Measurements from ENCODE around the gene GNMT.

The GNMT gene

GRCh38 chr6:42960243-42961019, at the start of gene GNMT:
TSS of gene GNMT (plus strand) at chr6:42960754. CDS start at chr6:42960768, 14 bp downstream.
- DNase-seq (ENCODE audit: low read depth), result no peak

DNA sequence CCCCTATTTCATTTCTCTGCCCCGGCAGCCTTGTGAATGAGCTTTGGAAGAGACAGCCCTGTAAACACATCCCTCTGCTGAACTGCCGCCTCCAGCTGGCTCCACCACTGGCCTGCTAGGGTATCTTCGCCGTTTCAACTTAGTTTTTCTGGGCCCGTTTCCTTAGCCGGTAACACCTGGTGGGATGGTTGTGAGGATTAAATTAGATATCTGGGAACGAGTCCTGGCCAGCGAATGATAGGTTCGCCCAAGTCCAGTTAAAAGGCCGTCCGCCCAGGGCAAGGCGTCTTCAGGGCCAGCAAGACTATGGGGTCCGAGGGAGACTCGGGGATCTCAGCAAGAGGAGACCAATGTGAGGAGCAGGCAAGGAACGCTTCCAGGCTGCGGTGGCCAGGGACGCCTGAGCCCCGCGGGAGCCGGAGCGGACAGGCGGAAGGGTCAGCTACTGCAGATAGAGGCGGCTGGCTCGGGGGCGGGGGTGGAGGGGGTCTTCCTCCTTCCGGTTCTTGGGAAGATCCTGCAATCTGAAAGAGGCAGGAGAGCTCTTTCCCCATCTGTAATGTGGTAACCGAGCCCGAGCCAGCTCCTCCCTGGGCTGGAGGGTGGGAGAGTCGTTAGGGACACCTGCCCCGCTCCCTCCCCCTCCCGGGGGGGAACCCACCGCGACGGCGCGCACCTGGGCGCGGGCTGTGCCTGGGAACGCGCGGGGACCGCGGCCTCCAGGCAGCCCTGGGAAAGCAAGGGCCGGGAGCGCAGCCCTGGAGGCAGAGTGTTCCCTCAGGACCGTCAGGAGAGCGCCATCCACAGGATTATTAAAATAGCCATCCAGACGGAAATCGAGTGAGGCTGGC, 49.2 kb upstream of the GNMT start:
- no peak for DNase-seq (ENCODE audit: low read depth)

DNA sequence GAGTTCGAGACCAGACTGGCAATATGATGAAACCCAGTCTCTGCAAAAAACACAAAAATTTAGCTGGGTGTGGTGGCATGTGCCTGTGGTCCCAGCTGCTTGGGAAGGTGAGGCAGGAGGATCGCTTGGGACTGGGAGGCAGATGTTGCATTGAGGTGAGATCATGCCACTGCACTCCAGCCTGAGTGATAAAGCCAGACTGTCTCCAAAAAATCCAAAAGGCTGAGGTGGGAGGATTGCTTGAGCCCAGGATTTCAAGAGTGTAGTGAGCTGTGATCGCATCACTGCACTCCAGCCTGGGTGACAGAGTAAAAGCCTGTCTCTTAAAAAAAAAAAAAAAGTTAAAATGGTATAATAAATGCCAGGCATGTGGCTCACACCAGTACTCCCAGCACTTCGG, 46.0 kb upstream of the GNMT start:
- DNase-seq (ENCODE audit: low read depth), result no peak

DNA sequence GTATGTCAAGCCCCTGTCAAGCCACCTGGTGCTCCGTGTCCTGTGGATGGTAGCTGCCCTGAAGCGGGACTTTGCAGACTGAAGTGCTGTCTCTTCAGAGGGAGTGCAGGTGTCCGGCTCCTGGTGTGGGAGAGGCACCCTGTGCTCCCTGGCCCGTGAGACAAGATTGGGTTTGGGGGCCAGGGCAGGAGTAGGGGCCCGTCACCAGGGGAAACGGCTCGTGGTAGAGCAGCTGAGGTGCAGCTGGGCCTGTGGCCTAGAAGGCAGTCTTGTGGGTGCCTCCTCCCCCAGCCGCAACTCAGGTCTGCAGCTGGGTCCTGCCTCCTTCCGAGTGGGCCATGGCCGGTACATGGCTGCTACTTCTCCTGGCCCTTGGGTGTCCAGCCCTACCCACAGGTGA, 44.8 kb upstream of the GNMT start, which contains the start of gene PTCRA:
Gene PTCRA, plus strand, starts transcription at position 322 of the 400 bp plus-strand sequence. Its CDS starts 17 bp downstream, at position 339.
- no peak for DNase-seq (ENCODE audit: low read depth)

GRCh38 chr6:42916288-42916687, 44.3 kb upstream of the GNMT start:
- DNase-seq (ENCODE audit: low read depth), result no peak

DNA sequence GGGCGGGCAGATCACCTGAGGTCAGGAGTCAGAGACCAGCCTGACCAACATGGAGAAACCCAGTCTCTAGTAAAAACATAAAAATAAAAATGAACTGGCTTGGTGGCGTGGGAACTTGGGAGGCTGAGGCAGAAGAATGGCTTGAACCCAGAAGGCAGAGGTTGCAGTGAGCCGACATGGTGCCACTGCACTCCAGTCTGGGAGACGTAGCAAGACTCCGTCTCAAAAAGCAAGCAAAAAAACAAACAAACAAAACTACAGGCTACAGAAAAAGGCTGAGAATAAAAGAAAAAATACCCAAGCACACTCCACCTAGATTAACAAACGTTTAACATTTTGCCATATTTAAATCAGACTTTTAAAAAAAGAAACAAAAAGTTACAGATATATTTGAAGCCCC, 38.8 kb upstream of the GNMT start:
- no peak for DNase-seq (ENCODE audit: low read depth)

- no peak for DNase-seq (ENCODE audit: low read depth)
These were observed 36.9 kb upstream of the GNMT start for GRCh38 chr6:42923666-42924065.

DNA sequence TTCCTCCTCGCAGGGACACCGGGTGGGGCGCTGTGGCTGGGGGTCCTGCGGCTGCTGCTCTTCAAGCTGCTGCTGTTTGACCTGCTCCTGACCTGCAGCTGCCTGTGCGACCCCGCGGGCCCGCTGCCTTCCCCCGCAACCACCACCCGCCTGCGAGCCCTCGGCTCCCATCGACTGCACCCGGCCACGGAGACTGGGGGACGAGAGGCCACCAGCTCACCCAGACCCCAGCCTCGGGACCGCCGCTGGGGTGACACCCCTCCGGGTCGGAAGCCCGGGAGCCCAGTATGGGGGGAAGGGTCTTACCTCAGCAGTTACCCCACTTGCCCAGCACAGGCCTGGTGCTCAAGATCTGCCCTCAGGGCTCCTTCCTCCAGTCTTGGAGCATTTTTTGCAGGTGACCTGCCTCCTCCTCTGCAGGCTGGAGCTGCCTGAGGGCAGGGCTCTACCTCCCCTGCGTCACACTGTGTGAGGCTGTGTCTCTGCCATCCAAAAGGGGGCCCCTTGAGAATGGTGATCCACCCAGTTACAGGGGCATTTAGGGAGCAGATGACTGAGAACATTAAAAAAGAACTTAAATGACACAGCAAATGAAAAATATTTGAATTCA, 35.2 kb upstream of the GNMT start:
- DNase-seq (ENCODE audit: low read depth), result no peak

GRCh38 chr6:42928986-42929820, 31.4 kb upstream of the GNMT start, which contains the start of gene CNPY3:
TSS of gene CNPY3 (plus strand) at chr6:42929480. CDS start at chr6:42929571, 91 bp downstream.
- peak; percentile 90 for DNase-seq (ENCODE audit: low read depth)

- DNase-seq (ENCODE audit: low read depth), result peak; percentile 59
These were observed 30.7 kb upstream of the GNMT start for GRCh38 chr6:42929821-42930360.

DNA sequence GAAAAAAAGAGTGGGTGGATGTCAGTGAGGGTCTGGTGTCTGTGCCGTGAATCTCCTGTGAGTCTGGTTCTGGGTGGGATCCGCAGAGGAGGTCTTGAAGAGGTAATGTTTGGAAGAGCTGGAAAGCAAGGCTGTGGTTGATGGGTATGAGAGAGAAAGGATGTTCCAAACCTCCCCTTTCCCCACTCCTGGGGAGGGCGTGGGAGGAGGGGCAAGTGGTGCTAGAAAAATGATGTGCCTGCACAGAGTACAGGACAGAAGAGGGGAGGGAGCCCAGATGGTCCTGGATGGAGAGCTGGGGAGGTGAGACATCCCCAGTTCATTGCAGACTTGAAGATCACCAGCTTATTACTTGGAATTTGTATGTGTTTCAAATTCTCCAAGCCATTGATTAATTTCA, 28.1 kb upstream of the GNMT start:
- no peak for DNase-seq (ENCODE audit: low read depth)

DNA sequence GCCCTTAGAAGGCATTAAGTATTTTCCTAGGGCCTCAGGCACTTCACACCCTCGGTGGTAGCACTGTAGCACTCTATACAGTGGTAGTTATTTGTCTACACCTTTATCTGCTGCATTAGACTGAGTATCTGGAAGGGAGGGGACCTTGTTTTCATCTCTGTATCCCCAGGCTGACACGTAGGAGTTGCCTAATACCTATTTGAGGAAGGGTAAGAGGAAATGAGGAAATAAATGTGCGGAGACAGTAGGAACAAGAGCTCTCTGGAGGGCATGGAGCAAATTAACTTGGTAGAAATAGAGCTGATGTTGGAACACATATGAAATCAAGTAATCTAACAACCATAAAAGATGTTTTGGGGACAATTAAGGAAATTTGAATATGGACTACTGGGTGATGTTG, 27.3 kb upstream of the GNMT start:
- DNase-seq (ENCODE audit: low read depth), result no peak

- DNase-seq (ENCODE audit: low read depth), result no peak
These were observed 25.2 kb upstream of the GNMT start for GRCh38 chr6:42935322-42935721.

DNA sequence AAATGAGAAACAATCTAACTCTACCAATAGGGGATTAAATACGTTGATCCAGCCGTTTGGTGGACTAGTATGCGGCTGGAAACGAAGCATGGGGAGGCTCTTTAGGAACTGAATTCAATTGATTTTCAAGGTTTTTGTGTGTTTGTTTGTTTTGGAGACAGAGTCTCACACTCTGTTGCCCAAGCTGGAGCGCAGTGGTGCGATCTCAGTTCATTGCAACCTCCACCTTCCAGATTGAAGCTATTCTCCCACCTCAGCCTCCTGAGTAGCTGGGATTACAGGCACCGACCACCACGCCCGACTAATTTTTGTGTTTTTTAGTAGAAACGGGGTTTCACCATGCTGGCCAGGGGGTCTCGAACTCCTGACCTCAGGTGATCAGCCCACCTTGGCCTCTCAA, 24.2 kb upstream of the GNMT start:
- DNase-seq (ENCODE audit: low read depth), result no peak

- DNase-seq (ENCODE audit: low read depth), result no peak
These were observed 22.8 kb upstream of the GNMT start for GRCh38 chr6:42937548-42938427.

GRCh38 chr6:42938428-42938796, 22.1 kb upstream of the GNMT start:
- no peak for DNase-seq (ENCODE audit: low read depth)

GRCh38 chr6:42938987-42939809, 21.4 kb upstream of the GNMT start:
- no peak for DNase-seq (ENCODE audit: low read depth)

GRCh38 chr6:42939810-42940167, 20.8 kb upstream of the GNMT start:
- no peak for DNase-seq (ENCODE audit: low read depth)

DNA sequence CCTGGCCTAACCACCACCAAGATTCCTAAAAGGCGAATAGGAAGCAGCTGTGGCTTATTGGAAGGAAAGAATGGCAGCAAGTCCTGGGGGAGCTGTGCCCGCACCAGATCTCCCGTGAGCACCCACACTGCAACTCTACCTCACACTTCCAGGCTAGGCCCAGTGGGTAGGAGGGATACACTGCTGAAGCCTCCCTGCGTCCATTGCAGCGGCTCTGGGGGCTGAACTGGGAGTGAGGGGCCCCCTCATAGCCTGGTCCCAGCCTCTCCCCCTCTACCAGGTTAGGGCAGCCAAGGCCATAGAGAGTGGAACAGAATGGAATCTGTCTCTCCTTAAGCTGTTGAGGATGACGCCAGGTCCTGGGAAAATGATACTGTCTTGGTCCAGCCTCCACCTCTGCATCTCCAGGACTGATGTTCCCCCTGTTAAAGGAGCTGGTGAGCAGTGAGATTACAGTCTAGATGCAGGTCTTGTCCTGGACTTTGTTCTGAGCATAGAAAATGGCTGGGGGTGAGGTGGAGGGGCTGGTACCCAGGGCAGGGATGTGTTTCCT, 20.0 kb upstream of the GNMT start:
- no peak for DNase-seq (ENCODE audit: low read depth)

All from activated T-cell treated with anti-CD3 and anti-CD28 coated beads for 24 hours (primary cell).